Measurements from ENCODE around the gene PCNX3.

DNA sequence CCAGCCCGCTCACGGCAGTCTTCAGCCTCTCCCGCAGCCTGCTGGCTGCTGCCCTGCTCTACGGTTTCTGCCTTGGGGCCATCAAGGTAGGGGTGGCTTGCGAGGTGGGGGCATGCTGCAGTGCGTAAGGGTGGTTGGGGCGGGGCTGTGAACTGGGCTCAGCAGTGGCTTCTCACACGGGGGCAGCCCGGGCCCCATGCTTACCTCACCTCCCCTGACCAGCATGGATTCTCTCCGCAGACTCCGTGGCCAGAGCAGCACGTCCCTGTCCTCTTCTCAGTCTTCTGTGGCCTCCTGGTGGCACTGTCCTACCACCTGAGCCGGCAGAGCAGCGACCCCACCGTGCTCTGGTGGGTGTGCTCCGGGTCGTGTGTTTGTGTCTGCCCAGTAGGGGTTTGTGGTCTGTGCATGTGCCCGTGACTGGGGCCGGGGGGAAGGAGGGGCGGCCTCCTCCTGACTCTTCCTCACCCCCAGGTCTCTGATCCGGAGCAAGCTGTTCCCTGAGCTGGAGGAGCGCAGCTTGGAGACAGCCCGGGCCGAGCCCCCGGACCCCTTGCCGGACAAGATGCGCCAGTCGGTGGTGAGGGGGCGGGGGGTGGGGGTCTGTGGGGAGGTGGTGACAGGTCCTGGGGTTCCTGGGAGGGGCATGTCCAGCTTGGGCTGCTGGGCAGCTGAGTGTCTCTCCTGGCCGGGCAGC lies 9.5 kb downstream of the PCNX3 start:
- TF ChIP-seq, protein P1, sequence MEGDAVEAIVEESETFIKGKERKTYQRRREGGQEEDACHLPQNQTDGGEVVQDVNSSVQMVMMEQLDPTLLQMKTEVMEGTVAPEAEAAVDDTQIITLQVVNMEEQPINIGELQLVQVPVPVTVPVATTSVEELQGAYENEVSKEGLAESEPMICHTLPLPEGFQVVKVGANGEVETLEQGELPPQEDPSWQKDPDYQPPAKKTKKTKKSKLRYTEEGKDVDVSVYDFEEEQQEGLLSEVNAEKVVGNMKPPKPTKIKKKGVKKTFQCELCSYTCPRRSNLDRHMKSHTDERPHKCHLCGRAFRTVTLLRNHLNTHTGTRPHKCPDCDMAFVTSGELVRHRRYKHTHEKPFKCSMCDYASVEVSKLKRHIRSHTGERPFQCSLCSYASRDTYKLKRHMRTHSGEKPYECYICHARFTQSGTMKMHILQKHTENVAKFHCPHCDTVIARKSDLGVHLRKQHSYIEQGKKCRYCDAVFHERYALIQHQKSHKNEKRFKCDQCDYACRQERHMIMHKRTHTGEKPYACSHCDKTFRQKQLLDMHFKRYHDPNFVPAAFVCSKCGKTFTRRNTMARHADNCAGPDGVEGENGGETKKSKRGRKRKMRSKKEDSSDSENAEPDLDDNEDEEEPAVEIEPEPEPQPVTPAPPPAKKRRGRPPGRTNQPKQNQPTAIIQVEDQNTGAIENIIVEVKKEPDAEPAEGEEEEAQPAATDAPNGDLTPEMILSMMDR (IDR thresholded peaks at IDR 0.05 in 2 of 3, conservative IDR thresholded peaks at IDR 0.05 in 1 of 3; ENCODE audit: borderline replicate concordance in 1 of 3, insufficient read depth in 1 of 3, low read depth in 2 of 3, low read length in 2 of 3) = no peak
- TF ChIP-seq POLR2A (IDR thresholded peaks at IDR 0.05; ENCODE audit: borderline replicate concordance, extremely low read depth, insufficient read depth, insufficient read length) (no peak), ELF1 (IDR thresholded peaks at IDR 0.05; ENCODE audit: borderline replicate concordance, low read depth) (no peak), FOSL1 (IDR thresholded peaks at IDR 0.05; ENCODE audit: low read depth) (no peak), RAD21 (IDR thresholded peaks at IDR 0.05; ENCODE audit: low read depth) (no peak), EZH2 (IDR thresholded peaks at IDR 0.05) (no peak), EZH2phosphoT487 (IDR thresholded peaks at IDR 0.05; ENCODE audit: borderline replicate concordance) (no peak)
- TF ChIP-seq, protein P2, sequence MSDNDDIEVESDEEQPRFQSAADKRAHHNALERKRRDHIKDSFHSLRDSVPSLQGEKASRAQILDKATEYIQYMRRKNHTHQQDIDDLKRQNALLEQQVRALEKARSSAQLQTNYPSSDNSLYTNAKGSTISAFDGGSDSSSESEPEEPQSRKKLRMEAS (IDR thresholded peaks at IDR 0.05) = no peak

Measured in HCT116 (cell line).